SK-N-SH (cell line): ENCODE results near the gene GOLGB1.

Source experiments
- RAD21 ChIP-seq: IDR thresholded peaks from 2 replicates; pipeline ENCODE4 v1.6.1; 2012; ENCODE audit warnings: mild to moderate bottlenecking, low read length
- SIN3A ChIP-seq: IDR thresholded peaks from 2 replicates; pipeline ENCODE4 v1.6.1; 2012; ENCODE audit warnings: low read depth, mild to moderate bottlenecking, low read length, moderate library complexity, borderline replicate concordance
- TEAD4 ChIP-seq: IDR thresholded peaks from 2 replicates; pipeline ENCODE4 v1.4.0; 2012; ENCODE audit warnings: mild to moderate bottlenecking, borderline replicate concordance; ENCODE audit not compliant: insufficient read depth
- TF ChIP-seq, protein P1 (sequence below): fragments of 200-600 bp; sonication (generic); IDR thresholded peaks from 2 replicates; pipeline ENCODE4 v1.6.1; 2017; ENCODE audit warnings: antibody characterized with exemption, mild to moderate bottlenecking, moderate library complexity

DNA sequence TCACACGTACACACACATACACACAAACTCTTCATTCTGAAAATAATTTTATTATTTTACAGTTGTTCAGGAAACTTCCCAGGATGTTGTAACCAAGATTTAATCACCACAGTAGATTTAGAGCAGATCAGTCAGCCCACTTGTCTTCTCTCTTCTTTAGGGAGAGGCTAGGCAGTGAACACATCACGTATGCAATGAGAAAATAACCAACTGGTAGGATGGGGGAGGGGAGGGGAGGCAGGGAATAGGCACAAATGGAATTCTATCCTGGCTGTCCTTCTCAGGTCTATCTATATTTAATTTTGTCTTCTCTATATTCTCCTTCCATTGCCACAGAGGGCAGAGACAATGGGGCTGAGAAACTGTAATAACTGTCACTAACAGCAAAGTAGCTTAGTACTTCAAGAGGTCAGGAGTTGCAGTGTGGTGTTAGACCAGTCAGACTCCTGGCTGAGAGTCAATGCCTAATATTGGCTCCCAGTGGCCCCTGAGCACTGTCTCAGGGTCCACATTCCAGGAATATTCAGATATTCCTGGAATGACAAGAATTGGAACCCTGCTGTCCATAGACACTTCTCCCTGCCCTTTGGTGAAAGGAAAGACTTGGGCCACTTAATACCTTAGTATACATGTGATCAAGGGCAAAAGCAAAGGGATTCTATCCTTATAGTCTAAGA lies 86.2 kb downstream of the GOLGB1 start:
- TF ChIP-seq RAD21, result no peak
- TF ChIP-seq, protein P1, sequence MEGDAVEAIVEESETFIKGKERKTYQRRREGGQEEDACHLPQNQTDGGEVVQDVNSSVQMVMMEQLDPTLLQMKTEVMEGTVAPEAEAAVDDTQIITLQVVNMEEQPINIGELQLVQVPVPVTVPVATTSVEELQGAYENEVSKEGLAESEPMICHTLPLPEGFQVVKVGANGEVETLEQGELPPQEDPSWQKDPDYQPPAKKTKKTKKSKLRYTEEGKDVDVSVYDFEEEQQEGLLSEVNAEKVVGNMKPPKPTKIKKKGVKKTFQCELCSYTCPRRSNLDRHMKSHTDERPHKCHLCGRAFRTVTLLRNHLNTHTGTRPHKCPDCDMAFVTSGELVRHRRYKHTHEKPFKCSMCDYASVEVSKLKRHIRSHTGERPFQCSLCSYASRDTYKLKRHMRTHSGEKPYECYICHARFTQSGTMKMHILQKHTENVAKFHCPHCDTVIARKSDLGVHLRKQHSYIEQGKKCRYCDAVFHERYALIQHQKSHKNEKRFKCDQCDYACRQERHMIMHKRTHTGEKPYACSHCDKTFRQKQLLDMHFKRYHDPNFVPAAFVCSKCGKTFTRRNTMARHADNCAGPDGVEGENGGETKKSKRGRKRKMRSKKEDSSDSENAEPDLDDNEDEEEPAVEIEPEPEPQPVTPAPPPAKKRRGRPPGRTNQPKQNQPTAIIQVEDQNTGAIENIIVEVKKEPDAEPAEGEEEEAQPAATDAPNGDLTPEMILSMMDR, result no peak
- TF ChIP-seq TEAD4, result no peak
- no peak for TF ChIP-seq SIN3A
